ENCODE results near the gene FAM184A.
A peak's percentile ranks its signal among the peaks of the same experiment; 100 is the strongest.

Gene FAM184A

GRCh38 chr6:119096721-119097565 lies 18.5 kb upstream of the FAM184A start:
- no peak for DNase-seq (ENCODE audit: low read depth)

- no peak for DNase-seq (ENCODE audit: low read depth)
Observed at GRCh38 chr6:119090256-119090655, 11.8 kb upstream of the FAM184A start.

- DNase-seq (ENCODE audit: low read depth), result no peak
Observed at GRCh38 chr6:119084784-119085183, 6.3 kb upstream of the FAM184A start.

- no peak for DNase-seq (ENCODE audit: low read depth)
Observed at GRCh38 chr6:119083007-119083406, 4.5 kb upstream of the FAM184A start.

GRCh38 chr6:119079283-119079809 lies 882 bp upstream of the FAM184A start:
- DNase-seq (ENCODE audit: low read depth), result no peak

- DNase-seq (ENCODE audit: low read depth), result peak; percentile 8
Observed at GRCh38 chr6:119077643-119078375, 655 bp downstream of the FAM184A start.

- no peak for DNase-seq (ENCODE audit: low read depth)
Observed at GRCh38 chr6:119077391-119077642, 1.1 kb downstream of the FAM184A start.

- no peak for DNase-seq (ENCODE audit: low read depth)
Observed at GRCh38 chr6:119076576-119077390, 1.7 kb downstream of the FAM184A start.

GRCh38 chr6:119076173-119076572 lies 2.3 kb downstream of the FAM184A start:
- no peak for DNase-seq (ENCODE audit: low read depth)

- no peak for DNase-seq (ENCODE audit: low read depth)
Observed at GRCh38 chr6:119075200-119075981, 3.1 kb downstream of the FAM184A start.

- DNase-seq (ENCODE audit: low read depth), result no peak
Observed at GRCh38 chr6:119073307-119074051, 5.0 kb downstream of the FAM184A start.

- DNase-seq (ENCODE audit: low read depth), result no peak
Observed at GRCh38 chr6:119071576-119071975, 6.9 kb downstream of the FAM184A start.

GRCh38 chr6:119067091-119067490 lies 11.4 kb downstream of the FAM184A start:
- DNase-seq (ENCODE audit: low read depth), result no peak

- DNase-seq (ENCODE audit: low read depth), result no peak
Observed at GRCh38 chr6:119066517-119066916, 11.9 kb downstream of the FAM184A start.

- no peak for DNase-seq (ENCODE audit: low read depth)
Observed at GRCh38 chr6:119065955-119066354, 12.5 kb downstream of the FAM184A start.

- no peak for DNase-seq (ENCODE audit: low read depth)
Observed at GRCh38 chr6:119065382-119065781, 13.1 kb downstream of the FAM184A start.

- no peak for DNase-seq (ENCODE audit: low read depth)
Observed at GRCh38 chr6:119063491-119063890, 15.0 kb downstream of the FAM184A start.

- DNase-seq (ENCODE audit: low read depth), result no peak
Observed at GRCh38 chr6:119061215-119061614, 17.2 kb downstream of the FAM184A start.

- DNase-seq (ENCODE audit: low read depth), result no peak
Observed at GRCh38 chr6:119060255-119060907, 18.1 kb downstream of the FAM184A start.

- no peak for DNase-seq (ENCODE audit: low read depth)
Observed at GRCh38 chr6:119055069-119055468, 23.4 kb downstream of the FAM184A start.

Measured in stimulated activated CD8-positive, alpha-beta memory T cell treated with anti-CD3 and anti-CD28 coated beads, Interleukin-4, amount 100 ng/mL, for 24 hours (primary cell).